Endothelial cell of umbilical vein (primary cell): ENCODE data around the gene ZNF519. TPM values are rescaled to one million over a fixed set of nuclear protein-coding genes. Genes with fewer than 3 reads are reported as not detected.
"Not testable (repeated sequence)": the region's sequence is repeated elsewhere in the genome, so short reads cannot be mapped to it uniquely, and the experiment has no call there.

ENCODE experiments used
- BruUV-seq: library from RNA; stranded (reverse); fragments of 400-500 nt; replicated peaks from 2 replicates; lab custom pipeline; 2021; lab: Mats Ljungman, UMichigan
- CTCF ChIA-PET: fragments of 300-600, 350-600 bp; sonication (Branson Sonifier 250); formaldehyde crosslinking; loops from one replicate; lab custom pipeline; 2021; ENCODE audit warnings: antibody characterized with exemption, inconsistent platforms; lab: Charles Lee
- POLR2A ChIA-PET: fragments of 300-600, 350-600 bp; sonication (Branson Sonifier 250); formaldehyde crosslinking; loops from one replicate; lab custom pipeline; 2021; ENCODE audit warnings: antibody characterized with exemption, inconsistent platforms; lab: Charles Lee
- DNase-seq: peaks from one replicate; pipeline ENCODE4 v3.0.0-alpha.2; 2011; ENCODE audit warnings: low read depth, low spot score
- FAIRE-seq: peaks from 2 replicates; lab custom pipeline; 2011; peaks lifted over from hg19 to GRCh38; lab: Jason Lieb, UNC
- H2AFZ ChIP-seq: 2 replicates; pipeline ENCODE4 v1.6.0; 2012; ENCODE audit warnings: low read depth, low read length, control low read depth, inconsistent platforms
- H3K27ac ChIP-seq: 2 replicates; pipeline ENCODE4 v1.5.1; 2011; ENCODE audit warnings: low read depth, mild to moderate bottlenecking, control low read depth, low read length, moderate library complexity; ENCODE audit not compliant: insufficient read depth
- H3K27me3 ChIP-seq, 2 experiments: 2 replicates each; pipeline versions ENCODE4 v1.6.0 to v1.6.1; 2011; ENCODE audit warnings: low read length in 2 of 2, mixed read lengths in 1 of 2; ENCODE audit not compliant: control insufficient read depth in 2 of 2, insufficient read depth in 2 of 2
- H3K36me3 ChIP-seq, 2 experiments: 2 replicates in 1 of 2; 3 replicates in 1 of 2; pipeline ENCODE4 v1.5.1; 2011; ENCODE audit warnings: low read length in 2 of 2, mild to moderate bottlenecking in 1 of 2, moderate library complexity in 1 of 2; ENCODE audit not compliant: control insufficient read depth in 2 of 2, insufficient read depth in 2 of 2; ENCODE audit errors: extremely low read depth in 1 of 2
- H3K4me1 ChIP-seq: 3 replicates; pipeline ENCODE4 v1.5.1; 2011; ENCODE audit warnings: mild to moderate bottlenecking, low read length; ENCODE audit not compliant: control insufficient read depth, insufficient read depth; ENCODE audit errors: extremely low read depth
- H3K4me2 ChIP-seq: 2 replicates; pipeline ENCODE4 v1.6.1; 2011; ENCODE audit warnings: low read length, control low read depth, mixed read lengths; ENCODE audit not compliant: insufficient read depth
- H3K4me3 ChIP-seq, 3 experiments: fragments of 200-600 bp in 1 of 3; sonication (generic), shearing (Covaris generic) in 1 of 3; replicated peaks in 1 of 3; 2 replicates each; pipeline ENCODE4 v1.5.1; 2011 to 2016; ENCODE audit warnings: control low read depth in 3 of 3, low read length in 3 of 3, mild to moderate bottlenecking in 2 of 3, inconsistent platforms in 1 of 3, low read depth in 1 of 3, moderate library complexity in 1 of 3; ENCODE audit not compliant: insufficient read depth in 1 of 3
- H3K79me2 ChIP-seq: 2 replicates; pipeline ENCODE4 v1.6.0; 2012; ENCODE audit warnings: low read length, inconsistent platforms; ENCODE audit not compliant: control insufficient read depth, insufficient read depth
- H3K9ac ChIP-seq: replicated peaks from 2 replicates; pipeline ENCODE3; 2011; ENCODE audit warnings: low read length, control low read depth; ENCODE audit not compliant: insufficient read depth; ENCODE audit errors: extremely low read depth
- H3K9me1 ChIP-seq: replicated peaks from 3 replicates; pipeline ENCODE4 v1.6.0; 2011; ENCODE audit warnings: mild to moderate bottlenecking, low read length; ENCODE audit not compliant: control insufficient read depth, insufficient read depth; ENCODE audit errors: extremely low read depth
- H3K9me3 ChIP-seq: replicated peaks from 2 replicates; pipeline ENCODE4 v1.5.1; 2012; ENCODE audit warnings: low read length, inconsistent platforms; ENCODE audit not compliant: control insufficient read depth, insufficient read depth
- H4K20me1 ChIP-seq: replicated peaks from 2 replicates; pipeline ENCODE3; 2011; ENCODE audit warnings: mild to moderate bottlenecking, low read length; ENCODE audit not compliant: control insufficient read depth, insufficient read depth; ENCODE audit errors: extremely low read depth
- dilution Hi-C: fragments of 300-500 bp; cut with MboI; formaldehyde crosslinking; loops from one replicate; pipeline ENCODE4 v1.15.0; 2019; ENCODE audit warnings: low sequenced_read_pairs; ENCODE audit not compliant: extremely low pct_ligation_motif_present
- intact Hi-C: fragments of 100-400 bp; cut with micrococcal nuclease; formaldehyde crosslinking; loops from one replicate; pipeline ENCODE4 v1.10.0; 2022
- polyA plus RNA-seq, 4 experiments: library from polyadenylated mRNA; depleted of rRNA in 3 of 4; stranded (reverse) in 3 of 4; unstranded in 1 of 4; fragments of >200 nt; gene quantifications; 2 replicates each; pipeline versions ENCODE4 v1.2.1 to v1.2.3, GENCODE V29; 2011 to 2012; ENCODE audit warnings: missing spikeins in 1 of 4
- total RNA-seq: library from RNA; stranded (reverse); gene quantifications from 2 replicates; pipeline ENCODE4 v1.2.3, GENCODE V29; 2021

ZNF519 gene
- total and polyA plus RNA-seq, 2 donors (not counting 3 experiments of a cell fraction or from before 2014, with no cell fraction given) = 2.1 to 7.1 TPM

DNA sequence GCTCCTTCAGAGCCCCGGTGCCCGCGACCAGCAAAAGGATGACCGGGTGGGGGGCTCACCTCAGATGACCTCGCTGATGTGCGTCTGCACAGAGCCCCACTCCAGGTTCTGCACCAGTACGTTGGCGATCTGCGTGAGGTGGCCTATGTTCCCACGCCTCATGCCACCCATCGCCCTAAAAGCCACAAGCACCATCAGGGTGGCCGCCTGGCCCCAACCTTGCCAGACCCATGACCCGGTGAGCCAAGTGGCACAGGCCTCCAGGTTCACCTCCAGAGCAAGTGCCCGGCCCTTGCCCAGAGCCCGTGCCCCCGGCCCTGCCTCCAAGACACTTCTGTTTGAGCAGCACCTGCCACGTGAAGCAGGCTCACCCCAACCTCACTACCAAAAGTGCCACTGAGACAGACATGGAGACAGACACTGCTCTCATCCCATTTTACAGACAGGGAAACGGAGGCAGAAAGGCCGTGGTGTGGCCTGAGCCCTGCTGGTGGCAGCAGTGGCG lies 17.7 kb upstream of the ZNF519 start:
- H3K4me2 ChIP-seq, intact Hi-C loops, BruUV-seq, H3K9me1 ChIP-seq, dilution Hi-C loops, CTCF ChIA-PET, H3K27ac ChIP-seq, H3K27me3 ChIP-seq, H2AFZ ChIP-seq, H3K4me1 ChIP-seq, H4K20me1 ChIP-seq, H3K79me2 ChIP-seq, FAIRE-seq, POLR2A ChIA-PET, H3K9ac ChIP-seq, DNase-seq, H3K4me3 ChIP-seq, H3K36me3 ChIP-seq, H3K9me3 ChIP-seq: not testable (repeated sequence)

GRCh38 chr18:14149121-14149850 lies 17.1 kb upstream of the ZNF519 start:
- H3K9me3 ChIP-seq, H3K27me3 ChIP-seq, H3K9ac ChIP-seq, H2AFZ ChIP-seq, H3K4me2 ChIP-seq, BruUV-seq, FAIRE-seq, H3K4me1 ChIP-seq, H4K20me1 ChIP-seq, H3K27ac ChIP-seq, H3K4me3 ChIP-seq, POLR2A ChIA-PET, dilution Hi-C loops, H3K9me1 ChIP-seq, intact Hi-C loops, H3K79me2 ChIP-seq, H3K36me3 ChIP-seq, CTCF ChIA-PET, DNase-seq: not testable (repeated sequence)

DNA sequence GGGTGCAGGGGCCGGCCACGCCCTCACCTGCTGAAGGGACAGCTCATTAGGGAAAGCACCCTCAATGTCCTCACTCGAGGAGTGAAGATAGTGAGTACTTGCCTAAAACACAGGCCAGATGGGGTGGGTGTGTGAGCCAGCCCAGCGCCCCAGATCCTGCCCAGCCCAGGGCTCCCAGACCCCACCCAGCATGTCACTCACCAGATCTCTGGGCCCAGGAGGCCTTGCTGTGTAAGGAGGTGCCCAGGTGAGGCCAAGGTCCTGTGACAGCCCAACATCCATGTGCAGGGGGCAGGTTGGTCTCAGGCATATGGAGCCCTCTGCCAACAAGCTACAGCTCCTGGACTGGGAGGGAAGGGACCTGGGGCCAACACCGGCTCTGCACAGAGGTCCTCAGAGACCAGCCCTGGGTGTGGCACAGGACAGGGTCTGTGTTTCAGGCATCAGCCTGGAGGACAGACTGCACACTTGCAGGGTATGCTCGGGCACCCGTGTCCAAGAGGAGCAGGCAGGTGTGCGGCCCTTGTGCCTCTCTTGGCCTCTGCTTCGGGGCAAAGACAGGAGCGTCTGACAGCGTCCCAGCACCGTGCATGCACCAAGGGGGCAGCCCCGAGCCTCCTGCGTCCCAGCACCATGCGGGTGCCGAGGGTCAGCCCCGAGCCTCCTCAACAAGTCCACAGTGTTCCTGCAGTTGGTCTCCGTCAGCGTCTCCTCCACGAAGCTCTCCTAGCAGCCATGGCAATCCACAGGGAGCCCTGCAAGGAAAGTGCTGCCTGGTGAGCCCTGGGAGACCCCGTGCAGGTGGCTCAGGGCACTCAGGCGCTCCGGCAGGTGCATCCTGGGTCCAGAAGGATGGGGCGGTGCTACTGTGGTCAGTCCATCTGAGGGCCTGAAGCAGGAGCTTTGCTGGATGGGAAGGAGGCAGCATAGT lies 16.0 kb upstream of the ZNF519 start:
- H3K36me3 ChIP-seq, intact Hi-C loops, H3K4me1 ChIP-seq, BruUV-seq, H3K27me3 ChIP-seq, H3K9me3 ChIP-seq, H3K27ac ChIP-seq, CTCF ChIA-PET, H3K9me1 ChIP-seq, H3K79me2 ChIP-seq, H2AFZ ChIP-seq, DNase-seq, H4K20me1 ChIP-seq, FAIRE-seq, H3K4me2 ChIP-seq, POLR2A ChIA-PET, H3K9ac ChIP-seq, H3K4me3 ChIP-seq, dilution Hi-C loops: not testable (repeated sequence)

DNA sequence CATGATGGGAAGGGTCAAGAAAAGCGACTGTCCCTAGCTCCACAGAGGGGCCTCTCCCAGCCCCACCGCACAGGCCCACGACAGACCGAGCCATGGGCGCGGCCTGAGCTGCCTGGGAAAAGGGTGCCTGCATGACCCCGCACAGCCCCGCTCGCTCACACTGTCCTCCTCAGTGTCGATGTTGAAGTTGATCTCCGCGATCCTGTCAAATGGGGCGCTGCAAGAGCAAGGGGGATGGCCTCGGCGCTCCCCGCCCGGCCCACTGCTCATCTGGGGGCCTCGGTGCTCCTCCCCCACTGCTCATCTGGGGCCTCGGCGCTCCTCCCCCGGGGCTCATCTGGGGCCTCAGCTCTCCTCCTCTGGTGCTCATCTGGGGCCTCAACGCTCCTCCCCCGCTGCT lies 14.5 kb upstream of the ZNF519 start:
- H3K9me1 ChIP-seq, H3K9me3 ChIP-seq, H3K36me3 ChIP-seq, intact Hi-C loops, BruUV-seq, FAIRE-seq, CTCF ChIA-PET, DNase-seq, H3K9ac ChIP-seq, H2AFZ ChIP-seq, H3K27ac ChIP-seq, H3K4me2 ChIP-seq, POLR2A ChIA-PET, H3K4me3 ChIP-seq, H3K27me3 ChIP-seq, H3K79me2 ChIP-seq, H3K4me1 ChIP-seq, dilution Hi-C loops, H4K20me1 ChIP-seq: not testable (repeated sequence)
